Neural progenitor cell (in vitro differentiated cells): ENCODE data around the gene ZMYM1. TPM values are rescaled to one million over a fixed set of nuclear protein-coding genes. Genes with fewer than 3 reads are reported as not detected.

Source experiments
- DNase-seq: peaks from one replicate; pipeline ENCODE4 v3.0.0-alpha.2; 2016; ENCODE audit warnings: low spot score
- H2AFZ ChIP-seq: fragments of 200-600 bp; sonication (generic); replicated peaks from 2 replicates; pipeline ENCODE4 v1.6.1; 2016; ENCODE audit warnings: antibody characterized with exemption
- H3F3A ChIP-seq: fragments of 200-600 bp; sonication (generic); 2 replicates; pipeline ENCODE4 v1.6.1; 2016; ENCODE audit warnings: antibody characterized with exemption, low read depth
- H3K27ac ChIP-seq: fragments of 200-600 bp; sonication (generic); 2 replicates; pipeline ENCODE4 v1.5.1; 2016; ENCODE audit warnings: mild to moderate bottlenecking
- H3K27me3 ChIP-seq: fragments of 200-600 bp; sonication (generic); 2 replicates; pipeline ENCODE4 v1.6.1; 2016; ENCODE audit warnings: mild to moderate bottlenecking, moderate library complexity
- H3K36me3 ChIP-seq: fragments of 200-600 bp; sonication (generic); 2 replicates; pipeline ENCODE4 v1.5.1; 2016
- H3K4me1 ChIP-seq: fragments of 200-600 bp; sonication (generic); 2 replicates; pipeline ENCODE4 v1.6.1; 2016; ENCODE audit warnings: mixed run types
- H3K4me2 ChIP-seq: fragments of 200-600 bp; sonication (generic); 2 replicates; pipeline ENCODE4 v1.6.1; 2016
- H3K4me3 ChIP-seq: fragments of 200-600 bp; sonication (generic); 2 replicates; pipeline ENCODE4 v1.5.1; 2016
- H3K79me2 ChIP-seq: fragments of 200-600 bp; sonication (generic); 2 replicates; pipeline ENCODE4 v1.6.1; 2016; ENCODE audit warnings: low read depth
- H3K9ac ChIP-seq: fragments of 200-600 bp; sonication (generic); 2 replicates; pipeline ENCODE4 v1.6.1; 2016
- H3K9me3 ChIP-seq: fragments of 200-600 bp; sonication (generic); 2 replicates; pipeline ENCODE4 v1.5.1; 2016; ENCODE audit warnings: low read depth
- H4K20me1 ChIP-seq: fragments of 200-600 bp; sonication (generic); 2 replicates; pipeline ENCODE4 v1.6.1; 2016; ENCODE audit warnings: low read depth
- H3K27ac Mint-ChIP-seq: 3 replicates; pipeline ENCODE4 v1.8.0; 2021; ENCODE audit warnings: mixed read lengths
- H3K27me3 Mint-ChIP-seq: 2 replicates; pipeline ENCODE4 v1.8.0; 2022; ENCODE audit warnings: low read depth, mild to moderate bottlenecking, inconsistent platforms, moderate library complexity, mixed read lengths; ENCODE audit not compliant: insufficient read depth
- H3K36me3 Mint-ChIP-seq: 3 replicates; pipeline ENCODE4 v1.8.0; 2021; ENCODE audit warnings: mixed read lengths
- H3K4me1 Mint-ChIP-seq: 3 replicates; pipeline ENCODE4 v1.8.0; 2021; ENCODE audit warnings: mixed read lengths
- H3K4me3 Mint-ChIP-seq: 3 replicates; pipeline ENCODE4 v1.8.0; 2021; ENCODE audit warnings: mild to moderate bottlenecking, moderate library complexity, mixed read lengths
- H3K9me3 Mint-ChIP-seq: 3 replicates; pipeline ENCODE4 v1.8.0; 2020; ENCODE audit warnings: mixed read lengths
- CTCF ChIP-seq: fragments of 200-600 bp; sonication (generic); IDR thresholded peaks from 2 replicates; pipeline ENCODE4 v1.5.1; 2017; ENCODE audit warnings: antibody characterized with exemption, mild to moderate bottlenecking
- EZH2 ChIP-seq: fragments of 200-600 bp; sonication (generic); IDR thresholded peaks from 2 replicates; pipeline ENCODE4 v1.6.1; 2017; ENCODE audit warnings: antibody characterized with exemption, mild to moderate bottlenecking, moderate library complexity
- EZH2phosphoT487 ChIP-seq: fragments of 200-600 bp; sonication (generic); IDR thresholded peaks from 2 replicates; pipeline ENCODE4 v1.6.1; 2017; ENCODE audit warnings: antibody characterized with exemption
- total RNA-seq: library from RNA; depleted of rRNA; stranded (reverse); fragments of >200 nt; gene quantifications from 2 replicates; pipeline ENCODE4 v1.2.3, GENCODE V29; 2015; ENCODE audit warnings: low replicate concordance

Gene ZMYM1
- 52.5 and 75.8 TPM in 2 replicates for total RNA-seq

DNA sequence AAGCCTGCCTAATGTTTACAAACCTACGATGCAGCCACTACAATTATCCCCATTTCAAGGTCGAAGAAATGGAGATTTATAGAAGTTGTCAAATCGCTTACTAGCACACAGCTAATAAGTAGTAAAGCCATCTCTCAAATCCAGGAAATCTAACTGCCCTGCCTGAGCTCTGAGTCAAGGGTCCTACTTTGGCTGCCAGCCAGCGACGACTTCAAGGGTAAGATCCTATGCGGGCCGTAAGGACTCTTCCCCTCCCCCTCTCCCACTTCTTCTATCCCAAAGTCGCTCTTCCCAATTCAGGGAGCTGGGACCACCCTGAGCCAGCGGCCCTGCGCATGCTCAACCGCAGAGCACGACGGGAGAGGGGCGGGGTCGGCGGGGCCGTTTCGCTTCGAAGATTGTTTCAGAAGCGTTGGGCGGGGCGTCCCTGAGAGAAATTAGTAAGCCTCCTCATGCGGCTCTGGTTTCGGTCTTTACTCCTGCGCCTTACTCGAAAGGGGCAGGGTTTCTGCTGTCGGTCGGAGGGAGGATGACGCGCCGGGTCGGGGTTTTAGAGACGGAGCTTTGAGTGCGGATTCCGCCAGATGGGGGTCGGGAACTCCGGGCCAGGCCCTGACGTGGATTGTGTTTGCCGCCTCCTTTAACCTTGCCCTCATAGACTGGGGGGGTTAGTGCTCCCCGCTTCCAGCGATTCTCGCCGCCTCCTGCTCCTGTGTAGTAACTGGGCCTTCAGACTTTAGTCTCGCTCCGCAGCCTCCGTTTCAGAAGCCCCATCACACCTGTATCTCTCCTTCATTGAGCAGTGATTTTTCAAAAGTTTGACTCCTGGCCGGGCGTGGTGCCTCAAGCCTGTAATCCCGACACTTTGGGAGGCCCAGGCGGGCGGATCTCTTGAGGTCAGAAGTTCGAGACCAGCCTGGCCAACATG lies at the start of gene ZMYM1:
TSS of gene ZMYM1 (plus strand) at position 383 of the 928 bp plus-strand sequence. CDS start 14,603 bp downstream, outside the sequence.
- H3K27me3 Mint-ChIP-seq, result no peaks in the 10 kb centered on the region
- Histone ChIP-seq H3K9ac (peak within 1 kb of the TSS; percentile 82), H2AFZ (peak within 1 kb of the TSS; percentile 86), H3F3A (peaks cover 15% of the 10 kb centered on the region), H3K27ac (peak within 1 kb of the TSS; percentile 60), H3K4me2 (peak within 1 kb of the TSS; percentile 93), H3K4me1 (peaks cover 16% of the 10 kb centered on the region), H3K9me3 (no peaks in the 10 kb centered on the region), H3K36me3 (no peaks in the 10 kb centered on the region), H3K27me3 (no peaks in the 10 kb centered on the region), H4K20me1 (peaks cover 19% of the 10 kb centered on the region), H3K4me3 (peak within 1 kb of the TSS; percentile 88), H3K79me2 (peaks cover 48% of the 10 kb centered on the region)
- peak within 1 kb of the TSS; percentile 99 for H3K4me3 Mint-ChIP-seq
- peaks cover 24% of the 10 kb centered on the region for H3K4me1 Mint-ChIP-seq
- peaks cover 16% of the 10 kb centered on the region for H3K36me3 Mint-ChIP-seq
- H3K27ac Mint-ChIP-seq, result peak within 1 kb of the TSS; percentile 98
- TF ChIP-seq CTCF, result no peak
- TF ChIP-seq EZH2, result no peak
- no peak for TF ChIP-seq EZH2phosphoT487
- peak; percentile 94 for DNase-seq
- H3K9me3 Mint-ChIP-seq, result peaks cover 3% of the 10 kb centered on the region

GRCh38 chr1:35029761-35030160 lies 49.4 kb upstream of the ZMYM1 start:
- H3K4me1 ChIP-seq, result peaks cover 7% of the 10 kb centered on the region
- peaks cover 11% of the 10 kb centered on the region for H3K9me3 ChIP-seq
- H3K27me3 Mint-ChIP-seq, result peaks cover 5% of the 10 kb centered on the region
- no peak overlapping the region for H3K27ac ChIP-seq
- no peak overlapping the region for H3K9ac ChIP-seq
- no peaks in the 10 kb centered on the region for H3K27me3 ChIP-seq
- H3K4me1 Mint-ChIP-seq, result peaks cover 13% of the 10 kb centered on the region
- no peak overlapping the region for H3K4me3 ChIP-seq
- H3K9me3 Mint-ChIP-seq, result peaks cover 13% of the 10 kb centered on the region
- no peak for DNase-seq
- H3F3A ChIP-seq, result peaks cover 21% of the 10 kb centered on the region
- peaks cover 2% of the 10 kb centered on the region for H3K36me3 Mint-ChIP-seq
- H3K4me2 ChIP-seq, result no peak overlapping the region
- H3K79me2 ChIP-seq, result peaks cover 4% of the 10 kb centered on the region
- no peak overlapping the region for H2AFZ ChIP-seq
- H3K27ac Mint-ChIP-seq, result no peak overlapping the region
- H4K20me1 ChIP-seq, result no peaks in the 10 kb centered on the region
- peak overlapping the region; percentile 98 for H3K4me3 Mint-ChIP-seq
- TF ChIP-seq EZH2phosphoT487, result no peak
- no peak for TF ChIP-seq CTCF
- TF ChIP-seq EZH2, result no peak
- H3K36me3 ChIP-seq, result no peaks in the 10 kb centered on the region

DNA sequence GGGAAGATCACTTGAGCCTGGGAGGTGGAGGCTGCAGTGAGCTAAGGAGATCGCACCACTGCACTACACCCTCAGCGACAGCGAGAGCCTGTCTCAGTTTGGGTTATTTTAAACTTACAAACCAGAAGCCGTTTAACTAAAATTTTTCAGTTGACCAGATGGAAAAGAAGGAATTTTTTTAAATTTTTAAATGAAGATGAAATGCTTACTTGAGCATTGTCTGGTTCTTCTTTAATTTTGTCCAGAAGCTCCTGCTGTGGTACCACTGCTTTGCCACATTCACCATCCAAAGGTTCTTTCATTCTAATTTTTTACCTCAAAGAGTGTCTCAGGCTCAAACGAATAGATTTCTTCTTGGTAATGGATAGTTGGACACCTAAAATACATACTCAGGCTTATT lies 48.8 kb upstream of the ZMYM1 start:
- Histone ChIP-seq H2AFZ (no peak overlapping the region), H3F3A (peaks cover 21% of the 10 kb centered on the region), H3K27ac (no peak overlapping the region), H3K4me2 (peak overlapping the region; percentile 86), H3K4me3 (peak overlapping the region; percentile 84), H3K79me2 (peaks cover 4% of the 10 kb centered on the region), H3K9me3 (peaks cover 11% of the 10 kb centered on the region), H4K20me1 (no peaks in the 10 kb centered on the region), H3K9ac (no peak overlapping the region), H3K27me3 (no peaks in the 10 kb centered on the region), H3K4me1 (peaks cover 7% of the 10 kb centered on the region), H3K36me3 (no peaks in the 10 kb centered on the region)
- no peak for DNase-seq
- no peak overlapping the region for H3K27ac Mint-ChIP-seq
- peaks cover 2% of the 10 kb centered on the region for H3K36me3 Mint-ChIP-seq
- peaks cover 5% of the 10 kb centered on the region for H3K27me3 Mint-ChIP-seq
- no peak for TF ChIP-seq EZH2
- TF ChIP-seq EZH2phosphoT487, result no peak
- TF ChIP-seq CTCF, result no peak
- H3K4me3 Mint-ChIP-seq, result peak overlapping the region; percentile 98
- H3K4me1 Mint-ChIP-seq, result peaks cover 13% of the 10 kb centered on the region
- peaks cover 13% of the 10 kb centered on the region for H3K9me3 Mint-ChIP-seq
